Ectodermal cell (in vitro differentiated cells): ENCODE measurements around the gene SPSB1.

Source experiments
- H3K27ac ChIP-seq: 2 replicates; pipeline ENCODE4 v1.7.0; 2013; ENCODE audit warnings: mild to moderate bottlenecking, low read depth, low read length; ENCODE audit not compliant: insufficient read depth, poor library complexity, severe bottlenecking
- H3K27me3 ChIP-seq: 2 replicates; pipeline ENCODE4 v1.7.0; 2013; ENCODE audit warnings: mild to moderate bottlenecking, low read length; ENCODE audit not compliant: insufficient read depth, control insufficient read depth, poor library complexity, severe bottlenecking
- H3K36me3 ChIP-seq: one replicate; pipeline ENCODE4 v1.7.0; 2013; ENCODE audit warnings: low read length; ENCODE audit not compliant: control insufficient read depth, insufficient read depth
- H3K4me1 ChIP-seq: one replicate; pipeline ENCODE4 v1.7.0; 2013; ENCODE audit warnings: low read length; ENCODE audit not compliant: control insufficient read depth, insufficient read depth
- H3K4me3 ChIP-seq: 2 replicates; pipeline ENCODE4 v1.7.0; 2013; ENCODE audit warnings: low read depth, low read length, control low read depth; ENCODE audit not compliant: insufficient read depth
- H3K9me3 ChIP-seq: 2 replicates; pipeline ENCODE4 v1.7.0; 2013; ENCODE audit warnings: mild to moderate bottlenecking, low read length, moderate library complexity; ENCODE audit not compliant: control insufficient read depth
- WGBS, 2 experiments: methylation state at CpG; one replicate each; pipeline ENCODE4 v1.1.7; 2013; ENCODE audit warnings: missing lambda C conversion rate in 2 of 2; 5-methylcytosine and 5-hydroxymethylcytosine counted together

The SPSB1 gene

DNA sequence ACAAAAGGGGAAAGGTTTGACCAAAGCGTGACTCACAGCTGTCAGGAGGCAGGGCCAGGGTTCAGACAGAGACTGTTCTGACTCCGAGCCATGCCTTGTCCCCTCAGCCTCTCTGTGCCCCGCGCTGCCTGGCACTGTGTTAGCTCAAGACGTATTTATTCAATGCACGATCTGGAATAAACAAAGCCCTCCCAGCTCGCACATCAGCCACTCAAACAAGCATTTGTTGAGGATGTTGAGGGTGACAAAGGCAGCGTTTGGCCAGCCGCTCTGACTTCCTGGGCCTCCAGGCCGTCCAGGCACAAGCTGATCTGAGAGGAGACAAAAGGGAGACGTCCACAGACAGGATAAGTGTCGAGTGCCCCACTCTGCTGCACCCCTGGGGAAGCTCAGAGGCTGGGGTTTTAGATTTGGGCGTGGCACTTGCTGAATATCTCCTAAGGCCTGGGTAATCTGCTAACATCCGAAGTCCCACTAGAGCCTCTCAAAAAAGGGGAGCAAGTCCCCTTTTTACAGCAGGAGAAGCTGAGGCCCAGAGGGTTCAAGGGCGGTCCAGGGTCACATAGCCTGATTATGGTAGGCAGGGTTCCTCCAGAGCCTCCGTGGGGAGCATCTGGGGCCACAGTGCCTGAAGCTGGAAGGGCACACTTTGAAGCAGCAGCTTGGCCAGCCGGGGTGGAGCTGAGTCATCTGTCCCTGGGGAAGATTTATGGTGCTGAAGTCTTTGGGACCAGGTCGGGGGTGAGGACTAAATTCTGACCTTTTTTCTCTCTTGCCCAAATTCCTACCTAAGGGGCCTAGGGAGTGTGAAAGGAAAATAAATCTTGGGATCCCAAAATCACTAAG, 95.9 kb downstream of the SPSB1 start:
- 74 to 78% methylated on average over 18 of the region's 18 CpGs for WGBS, 2 experiments
- H3K27me3 ChIP-seq: no peaks in the 10 kb centered on the region
- no peak overlapping the region for H3K4me3 ChIP-seq
- H3K36me3 ChIP-seq: no peaks in the 10 kb centered on the region
- H3K27ac ChIP-seq: no peak overlapping the region
- no peaks in the 10 kb centered on the region for H3K9me3 ChIP-seq
- no peaks in the 10 kb centered on the region for H3K4me1 ChIP-seq

DNA sequence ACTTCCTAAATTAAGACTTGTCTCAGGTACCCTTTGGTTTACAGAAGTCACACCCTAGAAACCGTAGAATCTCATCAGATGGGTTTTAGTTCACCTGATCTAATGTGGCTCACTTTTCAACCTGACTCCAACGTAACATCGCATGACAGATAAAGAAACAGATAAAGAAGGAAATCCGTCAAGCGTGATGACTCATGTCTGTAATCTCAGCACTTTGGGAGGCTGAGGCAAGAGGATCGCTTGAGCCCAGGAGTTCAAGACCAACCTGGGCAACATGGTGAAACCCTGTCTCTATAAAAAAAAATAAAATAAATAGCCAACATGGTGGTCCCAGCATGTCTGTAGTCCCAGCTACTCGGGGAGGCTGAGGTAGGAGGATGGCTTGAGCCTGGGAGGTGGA, 97.3 kb downstream of the SPSB1 start:
- Histone ChIP-seq H3K36me3 (no peaks in the 10 kb centered on the region), H3K27ac (no peak overlapping the region), H3K27me3 (no peaks in the 10 kb centered on the region), H3K4me3 (no peak overlapping the region), H3K9me3 (no peaks in the 10 kb centered on the region), H3K4me1 (no peaks in the 10 kb centered on the region)
- 93 to 96% methylated on average over 7 of the region's 7 CpGs for WGBS, 2 experiments

- no peaks in the 10 kb centered on the region for H3K4me1 ChIP-seq
- H3K36me3 ChIP-seq: no peaks in the 10 kb centered on the region
- H3K4me3 ChIP-seq: no peak overlapping the region
- no peaks in the 10 kb centered on the region for H3K27me3 ChIP-seq
- WGBS, 2 experiments: 92 to 94% methylated on average over 6 of the region's 6 CpGs
- H3K27ac ChIP-seq: no peak overlapping the region
- no peaks in the 10 kb centered on the region for H3K9me3 ChIP-seq
These were observed 98.9 kb downstream of the SPSB1 start for GRCh38 chr1:9391620-9392019.

- Histone ChIP-seq H3K27ac (no peak overlapping the region), H3K27me3 (no peaks in the 10 kb centered on the region), H3K9me3 (no peaks in the 10 kb centered on the region), H3K4me1 (no peaks in the 10 kb centered on the region), H3K36me3 (no peaks in the 10 kb centered on the region), H3K4me3 (no peak overlapping the region)
- WGBS, 2 experiments: 69 to 78% methylated on average over 6 of the region's 6 CpGs
These were observed 101.3 kb downstream of the SPSB1 start for GRCh38 chr1:9394010-9394409.

GRCh38 chr1:9395018-9395417, 102.3 kb downstream of the SPSB1 start:
- Histone ChIP-seq H3K4me1 (peaks cover 8% of the 10 kb centered on the region), H3K27me3 (no peaks in the 10 kb centered on the region), H3K27ac (no peak overlapping the region), H3K4me3 (no peak overlapping the region), H3K9me3 (no peaks in the 10 kb centered on the region), H3K36me3 (no peaks in the 10 kb centered on the region)
- 96% methylated on average over 7 of the region's 7 CpGs for WGBS, 2 experiments

DNA sequence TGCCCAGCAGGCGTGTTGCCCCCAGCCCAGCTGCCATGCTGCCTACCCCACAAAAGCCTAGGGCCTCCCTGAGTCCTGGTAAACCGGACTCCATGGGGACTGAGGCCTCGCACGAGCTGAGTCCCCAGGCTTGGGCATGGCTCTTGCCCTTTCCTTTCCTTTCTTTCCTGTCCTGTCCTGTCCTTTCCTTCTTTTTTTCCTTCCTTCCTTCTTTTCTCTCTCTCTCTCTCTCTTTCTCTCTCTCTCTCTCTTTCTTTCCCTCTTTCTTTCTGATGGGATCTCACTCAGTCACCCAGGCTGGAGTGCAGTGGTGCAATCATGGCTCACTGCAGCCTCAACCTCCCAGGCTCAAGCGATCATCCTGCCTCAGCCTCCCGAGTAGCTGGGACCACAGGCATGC, 104.4 kb downstream of the SPSB1 start:
- Histone ChIP-seq H3K4me3 (no peak overlapping the region), H3K9me3 (no peaks in the 10 kb centered on the region), H3K36me3 (no peaks in the 10 kb centered on the region), H3K4me1 (peaks cover 14% of the 10 kb centered on the region), H3K27me3 (no peaks in the 10 kb centered on the region), H3K27ac (no peak overlapping the region)
- 90 to 93% methylated on average over 6 of the region's 6 CpGs for WGBS, 2 experiments

DNA sequence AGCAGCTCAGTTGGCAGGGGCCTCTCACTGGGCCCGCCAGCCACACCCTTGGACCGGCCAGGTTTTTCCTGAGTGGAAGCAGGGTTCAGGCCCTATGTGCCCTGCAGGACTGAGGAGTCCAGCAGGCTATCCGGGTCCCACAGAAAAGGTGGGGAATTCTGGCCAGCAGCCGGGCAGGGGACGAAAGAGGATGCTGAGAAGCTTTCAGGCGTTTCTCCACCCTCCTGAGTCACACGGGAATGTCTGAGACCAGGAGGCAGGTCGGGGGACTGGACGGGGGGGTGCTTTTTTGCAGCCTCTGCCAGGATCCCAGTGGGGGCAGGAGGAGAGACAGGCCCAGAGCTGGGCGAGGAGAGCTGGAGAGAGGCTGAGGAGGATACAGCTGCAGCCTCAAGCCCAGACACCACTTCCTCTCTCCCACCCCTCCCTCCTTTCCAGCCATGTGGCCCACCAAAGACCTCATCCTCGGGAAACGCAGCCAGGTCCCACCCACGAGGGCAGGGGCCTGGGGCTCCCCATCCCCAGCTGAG, 105.4 kb downstream of the SPSB1 start:
- no peaks in the 10 kb centered on the region for H3K9me3 ChIP-seq
- peaks cover 14% of the 10 kb centered on the region for H3K4me1 ChIP-seq
- no peaks in the 10 kb centered on the region for H3K27me3 ChIP-seq
- 82 to 85% methylated on average over 13 of the region's 13 CpGs for WGBS, 2 experiments
- no peaks in the 10 kb centered on the region for H3K36me3 ChIP-seq
- no peak overlapping the region for H3K27ac ChIP-seq
- H3K4me3 ChIP-seq: no peak overlapping the region

GRCh38 chr1:9399510-9400424, 107.1 kb downstream of the SPSB1 start:
- 62% methylated on average over 21 of the region's 21 CpGs for WGBS, 2 experiments
- H3K4me1 ChIP-seq: peaks cover 14% of the 10 kb centered on the region
- no peaks in the 10 kb centered on the region for H3K36me3 ChIP-seq
- no peaks in the 10 kb centered on the region for H3K27me3 ChIP-seq
- no peak overlapping the region for H3K4me3 ChIP-seq
- no peaks in the 10 kb centered on the region for H3K9me3 ChIP-seq
- H3K27ac ChIP-seq: peak overlapping the region; percentile 40

DNA sequence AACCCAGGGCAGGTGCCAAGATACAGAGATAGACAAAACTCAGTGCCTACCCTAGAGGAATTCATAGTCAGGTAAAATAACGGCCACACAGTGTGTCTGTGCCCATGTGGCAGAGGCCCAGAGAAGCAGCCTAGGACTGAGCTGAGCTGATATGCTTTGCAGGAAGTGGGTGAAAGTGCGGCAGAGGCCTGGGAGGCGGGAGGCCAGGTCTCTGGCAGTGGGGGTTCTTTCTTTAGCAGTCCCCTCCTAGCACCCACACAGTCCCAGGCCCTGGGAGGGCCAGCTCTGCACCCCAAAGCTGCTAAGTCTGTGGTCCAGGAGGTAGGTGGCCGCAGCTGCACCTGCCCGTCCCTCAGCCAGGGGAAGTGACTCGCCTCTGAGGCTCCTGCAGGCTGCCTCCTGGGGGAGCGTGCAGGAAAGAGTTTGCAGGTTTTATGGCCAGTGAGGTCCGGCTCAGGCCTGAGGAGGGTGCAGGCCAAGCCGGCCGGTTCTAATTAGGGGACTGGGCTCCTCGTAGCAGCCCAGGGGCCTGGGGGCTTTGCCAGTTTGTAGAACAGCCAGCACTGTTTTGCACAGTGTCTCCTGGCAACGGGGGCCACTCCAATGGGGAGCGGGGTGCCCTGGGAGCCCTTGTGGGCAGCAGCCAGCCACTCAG, 107.9 kb downstream of the SPSB1 start:
- Histone ChIP-seq H3K36me3 (no peaks in the 10 kb centered on the region), H3K9me3 (no peaks in the 10 kb centered on the region), H3K4me3 (no peak overlapping the region), H3K4me1 (peaks cover 14% of the 10 kb centered on the region), H3K27me3 (no peaks in the 10 kb centered on the region), H3K27ac (no peak overlapping the region)
- 84 to 85% methylated on average over 13 of the region's 13 CpGs for whole genome bisulfite sequencing, 2 experiments

DNA sequence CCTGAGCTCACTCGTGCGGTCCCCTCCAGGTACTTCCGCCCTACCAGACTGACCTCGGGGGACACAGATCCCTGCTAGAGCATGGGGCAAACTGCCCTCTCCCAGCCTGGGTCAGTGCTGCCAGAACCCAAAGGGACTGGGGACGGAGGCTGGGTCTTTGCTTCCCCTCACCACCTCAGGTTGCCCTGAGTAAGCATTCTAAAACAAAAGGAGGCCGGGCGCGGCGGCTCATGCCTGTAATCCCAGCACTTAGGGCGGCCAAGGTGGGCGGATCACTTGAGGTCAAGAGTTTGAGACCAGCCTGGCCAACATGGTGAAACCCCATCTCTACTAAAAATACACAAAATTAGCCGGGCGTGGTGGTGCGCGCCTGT, 108.4 kb downstream of the SPSB1 start:
- Histone ChIP-seq H3K27me3 (no peaks in the 10 kb centered on the region), H3K4me3 (no peak overlapping the region), H3K4me1 (peaks cover 14% of the 10 kb centered on the region), H3K36me3 (no peaks in the 10 kb centered on the region), H3K27ac (no peak overlapping the region), H3K9me3 (no peaks in the 10 kb centered on the region)
- 90 to 91% methylated on average over 15 of the region's 15 CpGs for WGBS, 2 experiments
